K562 (cell line): Measurements from ENCODE around the gene IQCC. TPM values are rescaled to one million over a fixed set of nuclear protein-coding genes. Genes with fewer than 3 reads are reported as not detected.
A peak's percentile ranks its signal among the peaks of the same experiment; 100 is the strongest.

ENCODE experiments used
- ATAC-seq: fragments of 200-7000 bp; cut with Tn5 transposase; 3 replicates; pipeline ENCODE4 v1.9.1; 2020; ENCODE audit warnings: moderate library complexity
- BruUV-seq: library from RNA; stranded (reverse); fragments of 400-500 nt; replicated peaks from 2 replicates; lab custom pipeline; 2021; lab: Mats Ljungman, UMichigan
- CTCF ChIA-PET: fragments of 300-600 bp; formaldehyde crosslinking; extraction: SDS; loops from one replicate; lab custom pipeline; 2021; ENCODE audit warnings: low intra/inter-chr PET ratio; lab: Yijun Ruan, JAX
- POLR2A ChIA-PET: fragments of 300-600, 350-650 bp; sonication (Branson Sonifier 250); formaldehyde crosslinking; extraction: SDS; loops from one replicate; lab custom pipeline; 2021; ENCODE audit warnings: antibody characterized with exemption, inconsistent platforms; lab: Yijun Ruan, JAX
- DNase-seq, 4 experiments: peaks; one replicate each; pipeline versions ENCODE4 v3.0.0 to v3.0.0-alpha.2; 2011 to 2018; ENCODE audit warnings: low spot score in 3 of 4, mixed read lengths in 3 of 4; ENCODE audit errors: extremely low read depth in 1 of 4
- FAIRE-seq: peaks from 2 replicates; lab custom pipeline; 2011; peaks lifted over from hg19 to GRCh38; lab: Jason Lieb, UNC
- H2AFZ ChIP-seq: 2 replicates; pipeline ENCODE4 v1.6.0; 2011; ENCODE audit warnings: low read depth, low read length, control low read depth, inconsistent platforms
- H3K27ac ChIP-seq: fragments of 200-600 bp; 3 replicates; pipeline ENCODE4 v1.8.0; 2011; ENCODE audit warnings: low read depth, mild to moderate bottlenecking, control low read depth, inconsistent platforms, low read length, moderate library complexity, mixed read lengths; ENCODE audit errors: extremely low read depth
- H3K27me3 ChIP-seq, 2 experiments: fragments of 300-600 bp in 1 of 2; 2 replicates in 1 of 2; 3 replicates in 1 of 2; pipeline versions ENCODE4 v1.6.0 to v1.8.0; 2011; ENCODE audit warnings: inconsistent platforms in 2 of 2, low read length in 2 of 2, mild to moderate bottlenecking in 1 of 2, mixed read lengths in 1 of 2, moderate library complexity in 1 of 2; ENCODE audit not compliant: control insufficient read depth in 2 of 2, insufficient read depth in 2 of 2
- H3K36me3 ChIP-seq: fragments of 300-600 bp; 3 replicates; pipeline ENCODE4 v1.8.0; 2011; ENCODE audit warnings: mild to moderate bottlenecking, low read length, inconsistent platforms; ENCODE audit not compliant: control insufficient read depth, insufficient read depth
- H3K4me1 ChIP-seq, 2 experiments: fragments of 200-600 bp in 1 of 2; replicated peaks in 1 of 2; 2 replicates in 1 of 2; 3 replicates in 1 of 2; pipeline versions ENCODE4 v1.5.1 to v1.8.0; 2011; ENCODE audit warnings: inconsistent platforms in 2 of 2, low read length in 2 of 2, mild to moderate bottlenecking in 1 of 2, mixed read lengths in 1 of 2, moderate library complexity in 1 of 2; ENCODE audit not compliant: control insufficient read depth in 2 of 2, insufficient read depth in 2 of 2
- H3K4me2 ChIP-seq: 2 replicates; pipeline ENCODE4 v1.6.1; 2011; ENCODE audit warnings: low read length, control low read depth, inconsistent platforms, mixed read lengths; ENCODE audit not compliant: insufficient read depth
- H3K4me3 ChIP-seq: fragments of 200-600 bp; sonication (generic), shearing (Covaris generic); 2 replicates; pipeline ENCODE4 v1.5.1; 2016; ENCODE audit warnings: control low read depth, inconsistent platforms
- H3K79me2 ChIP-seq: fragments of 200-600 bp; 3 replicates; pipeline ENCODE4 v1.8.0; 2011; ENCODE audit warnings: low read length, inconsistent platforms; ENCODE audit not compliant: control insufficient read depth, insufficient read depth
- H3K9ac ChIP-seq, 2 experiments: 2 replicates each; pipeline versions ENCODE4 v1.6.0 to v1.6.1; 2011; ENCODE audit warnings: low read depth in 2 of 2, low read length in 2 of 2, control low read depth in 1 of 2, inconsistent platforms in 1 of 2, mild to moderate bottlenecking in 1 of 2, mixed read lengths in 1 of 2; ENCODE audit not compliant: insufficient read depth in 1 of 2
- H3K9me1 ChIP-seq: one replicate; pipeline ENCODE4 v1.6.0; 2011; ENCODE audit warnings: inconsistent platforms, mild to moderate bottlenecking, low read length, moderate library complexity; ENCODE audit not compliant: control insufficient read depth, insufficient read depth
- H3K9me3 ChIP-seq: replicated peaks from 2 replicates; pipeline ENCODE4 v1.5.1; 2011; ENCODE audit warnings: low read depth, low read length, inconsistent platforms; ENCODE audit not compliant: control insufficient read depth, insufficient read depth
- H4K20me1 ChIP-seq: replicated peaks from 2 replicates; pipeline ENCODE4 v1.6.1; 2011; ENCODE audit warnings: low read length, inconsistent platforms, mixed read lengths; ENCODE audit not compliant: control insufficient read depth, insufficient read depth
- CBX5 ChIP-seq: IDR thresholded peaks from 2 replicates; pipeline ENCODE4 v1.6.1; 2014; ENCODE audit warnings: low read depth, borderline replicate concordance
- EP300 ChIP-seq: IDR thresholded peaks from 2 replicates; pipeline ENCODE4 v1.6.1; 2012; ENCODE audit warnings: low read length, improper control_type of control experiment
- FUS ChIP-seq: fragments of 200-400 bp; formaldehyde crosslinking; optimal IDR thresholded peaks from 2 replicates; pipeline ENCODE3; 2017; ENCODE audit warnings: low read depth, low read length
- GATAD2A ChIP-seq: fragments of 450-650 bp; IDR thresholded peaks from 2 replicates; pipeline ENCODE4 v1.6.1; 2017
- MEF2A ChIP-seq: IDR thresholded peaks from 2 replicates; pipeline ENCODE4 v1.6.1; 2011; ENCODE audit warnings: low read depth, mild to moderate bottlenecking, low read length, moderate library complexity; ENCODE audit not compliant: control insufficient read depth
- POLR2B ChIP-seq: fragments of 450-650 bp; IDR thresholded peaks from 2 replicates; pipeline ENCODE4 v1.6.1; 2018; ENCODE audit warnings: low read depth; ENCODE audit not compliant: partially characterized antibody
- POLR2G ChIP-seq: fragments of 200-400 bp; formaldehyde crosslinking; IDR thresholded peaks from 2 replicates; pipeline ENCODE4 v1.6.1; 2017; ENCODE audit warnings: low read depth, mild to moderate bottlenecking, antibody characterized with exemption, low read length, moderate library complexity
- RBFOX2 ChIP-seq: fragments of 200-400 bp; formaldehyde crosslinking; IDR thresholded peaks from 2 replicates; pipeline ENCODE4 v1.6.1; 2017; ENCODE audit warnings: low read depth, mild to moderate bottlenecking, low read length, moderate library complexity
- ZKSCAN8 ChIP-seq: fragments of 200-800 bp; sonication (Bioruptor generic); IDR thresholded peaks from 2 replicates; pipeline ENCODE4 v1.6.1; 2016; ENCODE audit warnings: missing genetic modification characterization, missing compliant biosample characterization
- WGBS: fragments of 100-300 bp; shearing (Covaris generic); methylation state at CpG from one replicate; pipeline ENCODE4 v1.1.6; 2016; ENCODE audit warnings: low coverage, mixed read lengths; ENCODE audit not compliant: insufficient coverage; ENCODE audit errors: missing lambda C conversion rate; 5-methylcytosine and 5-hydroxymethylcytosine counted together
- in situ Hi-C: fragments of 300-500 bp; cut with MboI; formaldehyde crosslinking; loops from 4 replicates; pipeline ENCODE4 v1.15.0; 2018; ENCODE audit warnings: inconsistent platforms, mixed read lengths
- intact Hi-C: fragments of 100-400 bp; cut with micrococcal nuclease; formaldehyde crosslinking; loops from 2 replicates; pipeline ENCODE4 v1.14.2; 2022
- polyA plus RNA-seq, 8 experiments: library from polyadenylated mRNA; depleted of rRNA in 4 of 8; stranded (reverse) in 5 of 8; unstranded in 3 of 8; fragments of >200 nt; fragmentation: Nextera tagmentation in 2 of 8; fragmentation: Illumina TruSeq in 1 of 8; extraction: Ambion mirVana in 2 of 8; extraction: Trizol in 1 of 8; gene quantifications; 2 replicates each; pipeline versions ENCODE4 v1.2.1 to v1.2.3, GENCODE V29; 2011 to 2014; ENCODE audit warnings: inconsistent platforms in 1 of 8, missing spikeins in 1 of 8
- total RNA-seq, 7 experiments: library from RNA; depleted of rRNA in 6 of 7; stranded (reverse); fragments of >200 nt in 6 of 7; fragmentation: Illumina TruSeq in 2 of 7; extraction: Trizol in 2 of 7; gene quantifications; 2 replicates each; pipeline versions ENCODE4 v1.2.1 to v1.2.3, GENCODE V29; 2011 to 2021; ENCODE audit warnings: low replicate concordance in 1 of 7

IQCC gene
- total and polyA plus RNA-seq, 9 of the 15 experiments (the other 6 are each of a cell fraction or from before 2014, with no cell fraction given) = 8.1 to 16.5 (median 10.7) TPM

GRCh38 chr1:32197837-32198236, 7.6 kb upstream of the IQCC start:
- no peak for DNase-seq
- Histone ChIP-seq H2AFZ (no peak overlapping the region), H3K79me2 (peaks cover 13% of the 10 kb centered on the region; the same call in 2 of the 3 replicates), H3K27me3 (no peaks in the 10 kb centered on the region), H3K27ac (no peak overlapping the region; the same call in 2 of the 3 replicates), H3K9me1 (peaks cover 3% of the 10 kb centered on the region), H4K20me1 (no peaks in the 10 kb centered on the region; the same call in none of the 2 replicates), H3K9ac (peak overlapping the region in 1 of 2 experiments; percentile 77; a peak in 1 of 4 replicates), H3K4me2 (no peak overlapping the region), H3K36me3 (peaks cover 57% of the 10 kb centered on the region), H3K9me3 (no peaks in the 10 kb centered on the region), H3K4me3 (no peak overlapping the region), H3K4me1 (peaks cover 16 to 39% of the 10 kb centered on the region in 2 experiments)
- TF ChIP-seq MEF2A (no peak), GATAD2A (no peak), CBX5 (no peak), EP300 (no peak), FUS (no peak), RBFOX2 (peak; percentile 59), ZKSCAN8 (CRISPR knock-in tag) (no peak), POLR2B (no peak), POLR2G (peak; percentile 75)
- ChIA-PET POLR2A (interaction anchor here (0.7 to 10.8 kb wide), 11 partner anchors 11 to 138 kb away, joined by 3 to 201 read pairs (median 4); partner anchors contain the start of genes DCDC2B, IQCC, KPNA6 and MARCKSL1), CTCF (no interaction called here)
- no TSS peak for BruUV-seq
- 60% methylated on average over 6 of the region's 6 CpGs for WGBS
- ATAC-seq = no peak
- FAIRE-seq = no peak
- intact Hi-C loops = no loop called here
- in situ Hi-C loops = no loop called here
